Suprapubic skin (tissue), 4 donors: ENCODE data around the gene MRO. TPM values are rescaled to one million over a fixed set of nuclear protein-coding genes. Genes with fewer than 3 reads are reported as not detected.
"Not testable (repeated sequence)": the region's sequence is repeated elsewhere in the genome, so short reads cannot be mapped to it uniquely, and the experiment has no call there.

Experiments used
- DNase-seq, 2 donors: peaks; one replicate each; pipeline ENCODE4 v3.0.0-alpha.2; 2019; ENCODE audit warnings: low spot score in 2 of 2
- H3K27ac ChIP-seq: fragments of 200-600 bp; sonication (generic); one replicate; pipeline ENCODE4 v1.5.1; 2019
- H3K27me3 ChIP-seq: fragments of 200-600 bp; sonication (generic); one replicate; pipeline ENCODE4 v1.5.1; 2019
- H3K36me3 ChIP-seq: fragments of 200-600 bp; sonication (generic); one replicate; pipeline ENCODE4 v1.5.1; 2019
- H3K4me1 ChIP-seq: fragments of 200-600 bp; sonication (generic); one replicate; pipeline ENCODE4 v1.5.1; 2019
- H3K4me3 ChIP-seq: fragments of 200-600 bp; sonication (generic); one replicate; pipeline ENCODE4 v1.5.1; 2019; ENCODE audit warnings: mild to moderate bottlenecking
- H3K9me3 ChIP-seq: fragments of 200-600 bp; sonication (generic); one replicate; pipeline ENCODE4 v1.5.1; 2019
- CTCF ChIP-seq, 2 donors: fragments of 200-600 bp in 1 of 2; fragments of 450-650 bp in 1 of 2; sonication (generic) in 1 of 2; IDR thresholded peaks; one replicate each; pipeline ENCODE4 v1.5.1; 2016 to 2019; ENCODE audit warnings: antibody characterized with exemption in 2 of 2, mild to moderate bottlenecking in 1 of 2, moderate library complexity in 1 of 2
- EP300 ChIP-seq: sonication (generic); formaldehyde crosslinking; IDR thresholded peaks from one replicate; pipeline ENCODE4 v1.6.1; 2017; ENCODE audit warnings: antibody characterized with exemption
- POLR2A ChIP-seq, 2 donors: fragments of 450-650 bp; IDR thresholded peaks; one replicate each; pipeline ENCODE4 v1.6.1; 2017; ENCODE audit warnings: antibody characterized with exemption in 2 of 2, mild to moderate bottlenecking in 2 of 2, moderate library complexity in 2 of 2
- POLR2AphosphoS5 ChIP-seq, 3 donors: sonication (generic); formaldehyde crosslinking; IDR thresholded peaks; one replicate each; pipeline ENCODE4 v1.6.1; 2017; ENCODE audit warnings: antibody characterized with exemption in 3 of 3
- WGBS: methylation state at CpG from one replicate; pipeline ENCODE4 v1.1.5; 2018; 5-methylcytosine and 5-hydroxymethylcytosine counted together
- total RNA-seq, 4 donors: library from RNA; depleted of rRNA; stranded (reverse); fragments of >200 nt; gene quantifications; one replicate each; pipeline ENCODE4 v1.1.0, GENCODE V29; 2016

Gene MRO
- total RNA-seq, 4 donors from 2014 or later, result 0.26 to 0.59 TPM; not detected in 2

GRCh38 chr18:50839341-50839740 lies 19.5 kb upstream of the MRO start:
- WGBS, result 88% methylated on average over 2 of the region's 2 CpGs

GRCh38 chr18:50836521-50836957 lies 16.7 kb upstream of the MRO start:
- Histone ChIP-seq H3K27ac (no peak overlapping the region), H3K4me1 (no peaks in the 10 kb centered on the region), H3K36me3 (no peaks in the 10 kb centered on the region), H3K27me3 (no peaks in the 10 kb centered on the region), H3K9me3 (no peaks in the 10 kb centered on the region), H3K4me3 (no peak overlapping the region)
- WGBS, result 61% methylated on average over 2 of the region's 2 CpGs
- DNase-seq, result no peak
- TF ChIP-seq POLR2AphosphoS5 (IDR thresholded peaks at IDR 0.05) (no peak), POLR2A (IDR thresholded peaks at IDR 0.05) (no peak), EP300 (no peak), CTCF (IDR thresholded peaks at IDR 0.05) (no peak)

More at GRCh38 chr18:50839341-50839740, 19.5 kb upstream of the MRO start:
- Histone ChIP-seq H3K27me3 (no peaks in the 10 kb centered on the region), H3K4me3 (no peak overlapping the region), H3K9me3 (no peaks in the 10 kb centered on the region), H3K27ac (no peak overlapping the region), H3K36me3 (no peaks in the 10 kb centered on the region), H3K4me1 (no peaks in the 10 kb centered on the region)
- no peak for TF ChIP-seq CTCF (IDR thresholded peaks at IDR 0.05)
- TF ChIP-seq POLR2AphosphoS5 (IDR thresholded peaks at IDR 0.05), result no peak
- TF ChIP-seq EP300, result no peak
- TF ChIP-seq POLR2A (IDR thresholded peaks at IDR 0.05), result no peak
- DNase-seq, result no peak

- H3K27me3 ChIP-seq, H3K4me1 ChIP-seq, H3K9me3 ChIP-seq, H3K27ac ChIP-seq, H3K4me3 ChIP-seq, H3K36me3 ChIP-seq, DNase-seq: not testable (repeated sequence)
- 94% methylated on average over 7 of the region's 7 CpGs for WGBS
Measured at GRCh38 chr18:50833496-50833895, 13.7 kb upstream of the MRO start.

- Histone ChIP-seq H3K4me1 (no peaks in the 10 kb centered on the region), H3K4me3 (no peak overlapping the region), H3K36me3 (no peaks in the 10 kb centered on the region), H3K27ac (no peak overlapping the region), H3K9me3 (no peaks in the 10 kb centered on the region), H3K27me3 (no peaks in the 10 kb centered on the region)
- 83% methylated on average over 2 of the region's 2 CpGs for WGBS
- no peak for TF ChIP-seq POLR2AphosphoS5 (IDR thresholded peaks at IDR 0.05)
- TF ChIP-seq EP300, result no peak
- TF ChIP-seq POLR2A (IDR thresholded peaks at IDR 0.05), result no peak
- no peak for TF ChIP-seq CTCF (IDR thresholded peaks at IDR 0.05)
- DNase-seq, result no peak
Measured at GRCh38 chr18:50832754-50833153, 12.9 kb upstream of the MRO start.

- H3K27me3 ChIP-seq, result no peaks in the 10 kb centered on the region
- H3K36me3 ChIP-seq, result no peaks in the 10 kb centered on the region
- no peak for TF ChIP-seq EP300
- no peak for TF ChIP-seq POLR2A (IDR thresholded peaks at IDR 0.05)
- no peak for TF ChIP-seq CTCF (IDR thresholded peaks at IDR 0.05)
- TF ChIP-seq POLR2AphosphoS5 (IDR thresholded peaks at IDR 0.05), result no peak
- no peaks in the 10 kb centered on the region for H3K9me3 ChIP-seq
- WGBS, result 90% methylated on average over 5 of the region's 5 CpGs
- no peak overlapping the region for H3K27ac ChIP-seq
- H3K4me1 ChIP-seq, result no peaks in the 10 kb centered on the region
- no peak overlapping the region for H3K4me3 ChIP-seq
- no peak for DNase-seq
Measured at GRCh38 chr18:50830544-50830943, 10.7 kb upstream of the MRO start.

- 92% methylated on average over 5 of the region's 5 CpGs for WGBS
- Histone ChIP-seq H3K36me3 (no peaks in the 10 kb centered on the region), H3K27ac (no peak overlapping the region), H3K4me3 (no peak overlapping the region), H3K9me3 (no peaks in the 10 kb centered on the region), H3K4me1 (no peaks in the 10 kb centered on the region), H3K27me3 (no peaks in the 10 kb centered on the region)
- no peak for TF ChIP-seq EP300
- TF ChIP-seq POLR2A (IDR thresholded peaks at IDR 0.05), result no peak
- no peak for TF ChIP-seq POLR2AphosphoS5 (IDR thresholded peaks at IDR 0.05)
- TF ChIP-seq CTCF (IDR thresholded peaks at IDR 0.05), result no peak
- DNase-seq, result no peak
Measured at GRCh38 chr18:50829644-50830043, 9.8 kb upstream of the MRO start.
